GM08714 (cell line): Measurements from ENCODE around the gene CCL2.

Experiments used
- H3K4me3 ChIP-seq: fragments of 200-500 bp; sonication (Bioruptor generic); 2 replicates; pipeline ENCODE4 v1.5.1; 2014; ENCODE audit warnings: mild to moderate bottlenecking, low read length, inconsistent platforms
- ZNF274 ChIP-seq: IDR thresholded peaks from 2 replicates; pipeline ENCODE4 v1.6.1; 2012; ENCODE audit warnings: mild to moderate bottlenecking, low read depth, low read length

Gene CCL2

GRCh38 chr17:34265711-34266110 is 10.6 kb downstream of the CCL2 start:
- TF ChIP-seq ZNF274 = no peak
- no peak overlapping the region for H3K4me3 ChIP-seq

DNA sequence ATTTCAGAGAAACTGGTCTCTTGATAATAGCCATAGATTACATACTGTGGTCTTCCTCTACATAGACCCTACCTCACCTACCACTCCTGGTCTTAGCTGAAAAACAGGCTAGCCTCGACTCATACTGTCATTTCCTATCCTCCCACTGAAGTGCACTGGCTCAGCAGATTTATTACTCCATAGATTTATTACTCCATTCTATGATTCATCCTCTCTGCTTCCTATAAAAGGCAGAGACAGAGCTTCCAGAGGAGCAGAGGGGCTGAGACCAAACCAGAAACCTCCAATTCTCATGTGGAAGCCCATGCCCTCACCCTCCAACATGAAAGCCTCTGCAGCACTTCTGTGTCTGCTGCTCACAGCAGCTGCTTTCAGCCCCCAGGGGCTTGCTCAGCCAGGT is 14.9 kb downstream of the CCL2 start, which contains the start of gene CCL7:
TSS of gene CCL7 (plus strand) at position 253 of the 400 bp plus-strand sequence. CDS start at position 323, 70 bp downstream.
- no peak for TF ChIP-seq ZNF274
- no peak within 1 kb of the TSS for H3K4me3 ChIP-seq

GRCh38 chr17:34275881-34276280 is 20.8 kb downstream of the CCL2 start:
- TF ChIP-seq ZNF274 = no peak
- H3K4me3 ChIP-seq = no peak overlapping the region

DNA sequence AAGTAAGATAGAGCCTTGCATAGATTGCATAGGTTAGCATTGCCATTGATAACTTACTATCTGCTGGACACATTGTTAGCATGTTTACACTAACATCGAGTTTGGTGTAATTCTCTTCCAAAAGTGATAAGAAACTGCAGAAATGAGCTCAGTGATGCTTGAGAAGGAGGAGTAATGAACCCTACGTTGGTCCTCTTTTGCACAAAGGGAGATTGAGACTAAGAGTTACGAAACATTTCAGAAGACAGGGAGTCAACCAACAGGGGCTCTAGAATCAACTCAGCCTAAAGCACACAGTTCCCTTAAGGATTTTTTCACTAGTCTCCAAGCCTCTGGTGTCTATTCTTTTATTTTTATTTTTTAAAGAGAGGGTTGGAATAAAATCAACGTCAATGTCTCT is 21.7 kb downstream of the CCL2 start:
- TF ChIP-seq ZNF274 = no peak

DNA sequence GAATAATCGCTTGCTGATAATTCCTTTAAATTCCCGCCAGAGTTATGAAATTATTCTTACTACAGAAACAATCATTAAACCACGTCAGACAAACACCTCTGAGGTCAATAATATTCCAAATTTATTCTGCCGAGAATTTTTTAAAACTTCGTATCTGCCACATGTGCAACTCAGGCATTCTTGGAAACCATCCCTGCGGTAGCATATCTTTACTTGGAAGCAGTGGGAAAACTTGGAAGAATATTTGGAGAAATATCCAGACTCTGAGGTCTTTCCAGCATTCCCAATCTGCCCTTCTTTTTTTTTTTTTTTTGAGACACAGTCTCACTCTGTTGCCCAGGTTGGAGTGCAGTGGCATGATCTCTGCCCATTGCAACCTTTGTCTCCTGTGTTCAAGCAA is 28.5 kb downstream of the CCL2 start:
- no peak overlapping the region for H3K4me3 ChIP-seq
- TF ChIP-seq ZNF274 = no peak

More for the DNA sequence above, 21.7 kb downstream of the CCL2 start:
- no peak overlapping the region for H3K4me3 ChIP-seq

GRCh38 chr17:34285286-34285792 is 30.3 kb downstream of the CCL2 start, which contains the start of gene CCL11:
TSS of gene CCL11 (plus strand) at chr17:34285742. CDS start at chr17:34285809, 67 bp downstream.
- H3K4me3 ChIP-seq = no peak within 1 kb of the TSS
- TF ChIP-seq ZNF274 = no peak

DNA sequence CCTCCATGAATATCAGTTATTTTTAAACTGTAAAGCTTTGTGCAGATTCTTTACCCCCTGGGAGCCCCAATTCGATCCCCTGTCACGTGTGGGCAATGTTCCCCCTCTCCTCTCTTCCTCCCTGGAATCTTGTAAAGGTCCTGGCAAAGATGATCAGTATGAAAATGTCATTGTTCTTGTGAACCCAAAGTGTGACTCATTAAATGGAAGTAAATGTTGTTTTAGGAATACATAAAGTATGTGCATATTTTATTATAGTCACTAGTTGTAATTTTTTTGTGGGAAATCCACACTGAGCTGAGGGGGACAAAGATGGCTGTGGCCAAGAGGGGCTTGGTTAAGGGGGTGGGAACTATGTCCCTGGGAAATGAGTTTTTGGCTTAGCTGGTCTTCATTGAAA is 32.8 kb downstream of the CCL2 start:
- TF ChIP-seq ZNF274 = no peak
- no peak overlapping the region for H3K4me3 ChIP-seq

GRCh38 chr17:34290586-34290985 is 35.5 kb downstream of the CCL2 start:
- H3K4me3 ChIP-seq = no peak overlapping the region
- no peak for TF ChIP-seq ZNF274

GRCh38 chr17:34291721-34292348 is 36.8 kb downstream of the CCL2 start:
- no peak overlapping the region for H3K4me3 ChIP-seq
- TF ChIP-seq ZNF274 = no peak

- no peak for TF ChIP-seq ZNF274
- H3K4me3 ChIP-seq = no peak overlapping the region
These were observed 43.9 kb downstream of the CCL2 start for GRCh38 chr17:34299027-34299426.

DNA sequence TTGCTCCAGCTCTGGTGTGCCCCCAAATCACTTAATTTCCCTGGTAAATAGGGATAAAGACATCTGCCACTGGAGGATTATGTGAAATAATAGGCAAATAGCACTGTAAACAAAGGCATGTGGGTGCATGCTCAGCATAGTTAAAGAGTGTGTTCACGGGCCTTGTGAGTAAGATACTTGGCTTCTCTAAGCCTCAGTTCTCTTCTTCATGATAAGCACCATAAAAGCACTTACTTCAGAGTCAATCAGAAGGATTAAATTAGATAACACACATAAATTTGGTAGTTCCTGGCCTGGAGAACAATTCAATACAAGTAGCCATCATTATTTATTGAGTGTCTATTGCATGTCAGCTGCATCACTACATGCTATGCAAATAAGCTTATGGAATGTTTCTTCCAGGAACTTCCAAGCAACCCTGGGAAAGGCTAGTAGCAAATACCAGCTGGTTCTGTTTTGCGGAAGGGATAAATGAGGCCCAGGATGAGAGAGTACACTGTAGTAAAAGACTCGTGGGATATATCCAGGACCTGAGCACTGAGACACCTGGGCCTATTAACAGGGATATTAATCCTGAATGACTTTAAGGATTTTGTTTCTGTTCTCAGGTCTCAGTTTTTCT is 45.0 kb downstream of the CCL2 start:
- TF ChIP-seq ZNF274 = no peak
- H3K4me3 ChIP-seq = no peak overlapping the region

- no peak for TF ChIP-seq ZNF274
- H3K4me3 ChIP-seq = no peak overlapping the region
These were observed 45.7 kb downstream of the CCL2 start for GRCh38 chr17:34300652-34301370.

- no peak for TF ChIP-seq ZNF274
- H3K4me3 ChIP-seq = no peak overlapping the region
These were observed 46.9 kb downstream of the CCL2 start for GRCh38 chr17:34301986-34302385.

GRCh38 chr17:34302636-34303035 is 47.6 kb downstream of the CCL2 start:
- no peak overlapping the region for H3K4me3 ChIP-seq
- TF ChIP-seq ZNF274 = no peak

DNA sequence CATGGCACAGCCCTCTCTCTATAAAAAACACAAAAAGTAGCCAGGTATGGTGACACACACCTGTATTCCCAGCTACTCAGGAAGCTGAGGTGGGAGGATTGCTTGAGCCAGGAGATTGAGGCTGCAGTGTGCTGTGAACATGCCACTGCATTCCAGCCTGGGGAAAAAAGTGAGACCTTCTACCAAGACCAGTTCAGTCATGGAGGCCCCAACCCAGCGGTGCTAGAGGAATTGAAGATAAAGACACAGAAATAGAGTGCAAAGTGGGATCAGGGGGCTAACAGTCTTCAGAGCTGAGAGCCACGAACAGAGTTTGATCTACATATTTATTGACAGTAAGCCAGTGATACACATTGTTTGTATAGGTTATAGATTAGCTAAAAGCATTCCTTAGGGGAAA is 48.5 kb downstream of the CCL2 start:
- H3K4me3 ChIP-seq = no peak overlapping the region
- no peak for TF ChIP-seq ZNF274

- no peak for TF ChIP-seq ZNF274
- H3K4me3 ChIP-seq = no peak overlapping the region
These were observed 50.0 kb downstream of the CCL2 start for GRCh38 chr17:34305061-34305460.
